ENCODE results near the gene SIRT7.

DNA sequence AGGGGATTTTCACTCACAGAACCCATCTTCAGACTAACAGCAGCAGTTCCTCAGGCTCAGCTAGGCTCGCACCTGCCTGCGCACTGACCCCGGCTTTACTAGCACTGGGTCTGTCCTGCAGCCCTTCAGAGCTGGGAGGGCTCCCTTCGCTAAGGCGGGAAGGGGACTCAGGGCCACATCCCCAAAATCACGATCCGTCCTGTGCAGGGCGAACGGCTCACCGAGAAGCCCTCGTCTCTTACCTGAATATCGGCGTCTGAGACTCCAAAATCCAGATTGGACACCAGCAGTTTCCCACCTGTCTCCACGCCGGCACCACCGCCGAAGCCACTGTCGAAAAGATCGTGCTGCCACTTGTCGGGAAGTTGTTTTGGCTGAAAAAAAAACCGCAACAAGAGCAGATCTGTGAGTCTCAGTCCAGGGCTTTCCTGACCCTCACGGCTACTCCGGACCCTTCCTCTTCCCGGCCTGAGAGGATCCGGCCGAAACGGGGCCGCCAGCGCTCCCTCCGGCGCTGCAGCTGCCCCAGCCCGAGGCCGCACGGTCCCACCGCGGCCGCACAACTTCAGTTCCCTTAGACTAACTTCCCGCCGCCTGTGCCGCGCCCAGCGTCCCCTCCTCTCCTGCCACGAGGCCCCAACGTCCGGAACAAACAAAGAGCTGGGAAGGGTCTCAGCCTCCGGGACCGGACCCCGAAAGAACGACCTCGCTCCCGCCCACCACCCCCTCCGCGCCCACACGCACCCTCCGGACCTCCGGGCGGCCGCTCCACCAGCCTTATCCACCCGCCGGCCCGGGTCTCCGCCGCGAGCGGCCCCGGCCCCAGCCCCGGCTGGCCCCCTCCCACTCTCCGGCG lies 27.3 kb downstream of the SIRT7 start:
- TF ChIP-seq, protein P1, sequence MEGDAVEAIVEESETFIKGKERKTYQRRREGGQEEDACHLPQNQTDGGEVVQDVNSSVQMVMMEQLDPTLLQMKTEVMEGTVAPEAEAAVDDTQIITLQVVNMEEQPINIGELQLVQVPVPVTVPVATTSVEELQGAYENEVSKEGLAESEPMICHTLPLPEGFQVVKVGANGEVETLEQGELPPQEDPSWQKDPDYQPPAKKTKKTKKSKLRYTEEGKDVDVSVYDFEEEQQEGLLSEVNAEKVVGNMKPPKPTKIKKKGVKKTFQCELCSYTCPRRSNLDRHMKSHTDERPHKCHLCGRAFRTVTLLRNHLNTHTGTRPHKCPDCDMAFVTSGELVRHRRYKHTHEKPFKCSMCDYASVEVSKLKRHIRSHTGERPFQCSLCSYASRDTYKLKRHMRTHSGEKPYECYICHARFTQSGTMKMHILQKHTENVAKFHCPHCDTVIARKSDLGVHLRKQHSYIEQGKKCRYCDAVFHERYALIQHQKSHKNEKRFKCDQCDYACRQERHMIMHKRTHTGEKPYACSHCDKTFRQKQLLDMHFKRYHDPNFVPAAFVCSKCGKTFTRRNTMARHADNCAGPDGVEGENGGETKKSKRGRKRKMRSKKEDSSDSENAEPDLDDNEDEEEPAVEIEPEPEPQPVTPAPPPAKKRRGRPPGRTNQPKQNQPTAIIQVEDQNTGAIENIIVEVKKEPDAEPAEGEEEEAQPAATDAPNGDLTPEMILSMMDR (IDR thresholded peaks at IDR 0.05; ENCODE audit: insufficient read depth, low read depth, low read length) = no peak
- TF ChIP-seq EZH2 (IDR thresholded peaks at IDR 0.05; ENCODE audit: insufficient read depth, low read length) = no peak
